ENCODE data around the gene VPS41.

DNA sequence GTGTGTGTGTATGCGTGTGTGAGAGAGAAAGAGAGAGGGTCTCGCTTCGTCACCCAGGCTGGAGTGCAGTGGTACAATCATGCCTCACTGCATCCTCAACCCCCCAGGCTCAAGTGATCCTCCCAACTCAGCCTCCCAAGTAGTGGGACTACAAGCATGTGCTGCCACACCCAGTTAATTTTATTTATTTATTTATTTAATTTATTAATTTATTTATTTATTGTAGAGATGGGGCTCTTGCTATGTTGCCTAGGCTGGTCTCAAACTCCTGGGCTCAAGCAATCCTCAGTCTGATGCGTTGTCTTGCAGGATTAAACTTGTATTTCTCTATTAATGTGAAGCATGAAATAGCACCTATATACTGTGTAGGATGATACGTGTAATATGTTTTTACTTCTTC is 46.9 kb upstream of the VPS41 start:
- TF ChIP-seq, protein P1, sequence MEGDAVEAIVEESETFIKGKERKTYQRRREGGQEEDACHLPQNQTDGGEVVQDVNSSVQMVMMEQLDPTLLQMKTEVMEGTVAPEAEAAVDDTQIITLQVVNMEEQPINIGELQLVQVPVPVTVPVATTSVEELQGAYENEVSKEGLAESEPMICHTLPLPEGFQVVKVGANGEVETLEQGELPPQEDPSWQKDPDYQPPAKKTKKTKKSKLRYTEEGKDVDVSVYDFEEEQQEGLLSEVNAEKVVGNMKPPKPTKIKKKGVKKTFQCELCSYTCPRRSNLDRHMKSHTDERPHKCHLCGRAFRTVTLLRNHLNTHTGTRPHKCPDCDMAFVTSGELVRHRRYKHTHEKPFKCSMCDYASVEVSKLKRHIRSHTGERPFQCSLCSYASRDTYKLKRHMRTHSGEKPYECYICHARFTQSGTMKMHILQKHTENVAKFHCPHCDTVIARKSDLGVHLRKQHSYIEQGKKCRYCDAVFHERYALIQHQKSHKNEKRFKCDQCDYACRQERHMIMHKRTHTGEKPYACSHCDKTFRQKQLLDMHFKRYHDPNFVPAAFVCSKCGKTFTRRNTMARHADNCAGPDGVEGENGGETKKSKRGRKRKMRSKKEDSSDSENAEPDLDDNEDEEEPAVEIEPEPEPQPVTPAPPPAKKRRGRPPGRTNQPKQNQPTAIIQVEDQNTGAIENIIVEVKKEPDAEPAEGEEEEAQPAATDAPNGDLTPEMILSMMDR (IDR thresholded peaks at IDR 0.05; ENCODE audit: low read length): no peak
- TF ChIP-seq EZH2 (optimal IDR thresholded peaks at IDR 0.05; ENCODE audit: low read depth, low read length) (no peak), EZH2phosphoT487 (IDR thresholded peaks at IDR 0.05; ENCODE audit: low read length) (no peak)

Measured in MM.1S (cell line).